ENCODE measurements around the gene HCRTR1. TPM values are rescaled to one million over a fixed set of nuclear protein-coding genes. Genes with fewer than 3 reads are reported as not detected.
A peak's percentile ranks its signal among the peaks of the same experiment; 100 is the strongest.

The HCRTR1 gene
- total RNA-seq, 2 donors from 2014 or later: not detected

DNA sequence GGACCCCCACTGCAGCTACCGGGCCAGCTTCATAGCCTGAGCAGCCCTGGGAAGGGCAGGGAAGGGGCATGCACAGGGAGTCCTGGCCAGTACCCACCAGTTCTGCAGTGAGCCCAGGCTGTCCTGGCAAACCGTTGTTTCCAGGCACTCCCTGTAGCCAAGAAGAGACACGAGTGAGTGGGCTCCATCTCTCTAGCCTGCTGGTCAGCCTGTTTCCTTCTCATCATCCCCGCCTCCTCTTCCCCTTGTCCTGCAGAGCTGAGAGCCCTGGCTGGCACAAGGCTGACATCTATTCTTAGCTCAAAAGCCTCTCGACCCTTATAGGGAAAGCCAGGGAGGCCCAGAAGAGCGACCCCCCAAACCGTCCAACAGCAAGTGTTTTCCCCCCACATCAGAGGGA, 57.7 kb downstream of the HCRTR1 start:
- TF ChIP-seq, protein P1, sequence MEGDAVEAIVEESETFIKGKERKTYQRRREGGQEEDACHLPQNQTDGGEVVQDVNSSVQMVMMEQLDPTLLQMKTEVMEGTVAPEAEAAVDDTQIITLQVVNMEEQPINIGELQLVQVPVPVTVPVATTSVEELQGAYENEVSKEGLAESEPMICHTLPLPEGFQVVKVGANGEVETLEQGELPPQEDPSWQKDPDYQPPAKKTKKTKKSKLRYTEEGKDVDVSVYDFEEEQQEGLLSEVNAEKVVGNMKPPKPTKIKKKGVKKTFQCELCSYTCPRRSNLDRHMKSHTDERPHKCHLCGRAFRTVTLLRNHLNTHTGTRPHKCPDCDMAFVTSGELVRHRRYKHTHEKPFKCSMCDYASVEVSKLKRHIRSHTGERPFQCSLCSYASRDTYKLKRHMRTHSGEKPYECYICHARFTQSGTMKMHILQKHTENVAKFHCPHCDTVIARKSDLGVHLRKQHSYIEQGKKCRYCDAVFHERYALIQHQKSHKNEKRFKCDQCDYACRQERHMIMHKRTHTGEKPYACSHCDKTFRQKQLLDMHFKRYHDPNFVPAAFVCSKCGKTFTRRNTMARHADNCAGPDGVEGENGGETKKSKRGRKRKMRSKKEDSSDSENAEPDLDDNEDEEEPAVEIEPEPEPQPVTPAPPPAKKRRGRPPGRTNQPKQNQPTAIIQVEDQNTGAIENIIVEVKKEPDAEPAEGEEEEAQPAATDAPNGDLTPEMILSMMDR (IDR thresholded peaks at IDR 0.05): no peak
- TF ChIP-seq POLR2AphosphoS5 (IDR thresholded peaks at IDR 0.05): no peak
- no peak for TF ChIP-seq POLR2A (IDR thresholded peaks at IDR 0.05)
- intact Hi-C loops (cut with DNase I): no loop called here
- H3K9me3 ChIP-seq: no peaks in the 10 kb centered on the region
- no peak for DNase-seq (ENCODE audit: low spot score)
- H3K4me1 ChIP-seq (replicated peaks): no peaks in the 10 kb centered on the region
- H3K4me3 ChIP-seq: no peak overlapping the region
- H3K27me3 ChIP-seq (replicated peaks; ENCODE audit: insufficient read depth): no peaks in the 10 kb centered on the region
- WGBS: 67% methylated on average over 7 of the region's 7 CpGs
- peak overlapping the region in 1 of 2 donors; percentile 26 for H3K27ac ChIP-seq
- no peaks in the 10 kb centered on the region for H3K36me3 ChIP-seq

DNA sequence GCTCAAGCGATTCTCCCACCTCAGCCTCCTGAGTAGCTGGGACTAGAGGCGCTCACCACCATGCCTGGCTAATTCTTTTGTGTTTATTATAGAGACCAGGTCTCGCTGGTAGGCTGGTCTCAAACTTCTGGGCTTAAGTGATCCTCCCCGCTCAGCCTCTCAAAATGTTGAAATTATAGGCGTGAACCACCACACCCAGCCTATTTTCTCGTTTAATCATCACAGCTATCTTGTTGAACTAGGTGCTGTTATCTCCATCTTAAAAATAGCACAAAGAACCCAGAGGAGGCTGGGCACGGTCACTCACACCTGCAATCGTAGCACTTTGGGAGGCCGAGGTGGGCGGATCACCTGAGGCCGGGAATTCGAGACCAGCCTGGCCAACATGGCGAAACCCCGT, 58.3 kb downstream of the HCRTR1 start:
- Histone ChIP-seq H3K27ac (peak overlapping the region in 1 of 2 donors; percentile 26), H3K36me3 (no peaks in the 10 kb centered on the region), H3K9me3 (no peaks in the 10 kb centered on the region), H3K4me3 (no peak overlapping the region), H3K4me1 (replicated peaks) (no peaks in the 10 kb centered on the region), H3K27me3 (replicated peaks; ENCODE audit: insufficient read depth) (no peaks in the 10 kb centered on the region)
- intact Hi-C loops (cut with DNase I): no loop called here
- TF ChIP-seq POLR2A (IDR thresholded peaks at IDR 0.05) (no peak), POLR2AphosphoS5 (IDR thresholded peaks at IDR 0.05) (no peak)
- TF ChIP-seq, protein P1 (IDR thresholded peaks at IDR 0.05): no peak
- no peak for DNase-seq (ENCODE audit: low spot score)
- WGBS: 86% methylated on average over 14 of the region's 14 CpGs

Other genes with a start within 250 kb of the HCRTR1 start
- 10 to 100 TPM; 25.0 to 54.1 TPM for gene FABP3, start 244.6 kb upstream of the HCRTR1 start, total RNA-seq
- gene SERINC2, start 204.5 kb upstream of the HCRTR1 start, total RNA-seq: 100 to 1,000 TPM in 1 of 2 donors, 10 to 100 TPM in 1; 76.1 to 110 TPM
- gene TINAGL1, start 41.2 kb upstream of the HCRTR1 start, total RNA-seq: 100 to 1,000 TPM; 103 to 134 TPM
- gene PEF1, start 27.2 kb downstream of the HCRTR1 start, total RNA-seq: 10 to 100 TPM; 83.1 to 99.5 TPM
- 10 to 100 TPM; 45.3 to 89.4 TPM for gene COL16A1, start 86.3 kb downstream of the HCRTR1 start, total RNA-seq
- 10 to 100 TPM in 1 of 2 donors, 1 to 10 TPM in 1; 3.0 to 10.2 TPM for gene ADGRB2, start 146.7 kb downstream of the HCRTR1 start, total RNA-seq
- 10 to 100 TPM in 1 of 2 donors, not detected in 1; 21.6 TPM for gene SPOCD1, start 198.3 kb downstream of the HCRTR1 start, total RNA-seq